GM12875 (cell line): ENCODE results near the gene NOS3.

Experiments
- H3K4me3 ChIP-seq: one replicate; pipeline ENCODE4 v1.5.1; 2011; ENCODE audit warnings: low read depth, low read length, control low read depth
- TF ChIP-seq, protein P1 (sequence below): IDR thresholded peaks from 2 replicates; pipeline ENCODE4 v1.5.1; 2011; ENCODE audit warnings: low read depth, mild to moderate bottlenecking, control low read depth, inconsistent platforms, low read length, moderate library complexity, borderline replicate concordance; ENCODE audit not compliant: insufficient read depth

NOS3 gene

GRCh38 chr7:150949564-150949963 lies 41.3 kb upstream of the NOS3 start:
- no peak overlapping the region for H3K4me3 ChIP-seq

GRCh38 chr7:150949971-150950491 lies 40.8 kb upstream of the NOS3 start:
- TF ChIP-seq, protein P1, sequence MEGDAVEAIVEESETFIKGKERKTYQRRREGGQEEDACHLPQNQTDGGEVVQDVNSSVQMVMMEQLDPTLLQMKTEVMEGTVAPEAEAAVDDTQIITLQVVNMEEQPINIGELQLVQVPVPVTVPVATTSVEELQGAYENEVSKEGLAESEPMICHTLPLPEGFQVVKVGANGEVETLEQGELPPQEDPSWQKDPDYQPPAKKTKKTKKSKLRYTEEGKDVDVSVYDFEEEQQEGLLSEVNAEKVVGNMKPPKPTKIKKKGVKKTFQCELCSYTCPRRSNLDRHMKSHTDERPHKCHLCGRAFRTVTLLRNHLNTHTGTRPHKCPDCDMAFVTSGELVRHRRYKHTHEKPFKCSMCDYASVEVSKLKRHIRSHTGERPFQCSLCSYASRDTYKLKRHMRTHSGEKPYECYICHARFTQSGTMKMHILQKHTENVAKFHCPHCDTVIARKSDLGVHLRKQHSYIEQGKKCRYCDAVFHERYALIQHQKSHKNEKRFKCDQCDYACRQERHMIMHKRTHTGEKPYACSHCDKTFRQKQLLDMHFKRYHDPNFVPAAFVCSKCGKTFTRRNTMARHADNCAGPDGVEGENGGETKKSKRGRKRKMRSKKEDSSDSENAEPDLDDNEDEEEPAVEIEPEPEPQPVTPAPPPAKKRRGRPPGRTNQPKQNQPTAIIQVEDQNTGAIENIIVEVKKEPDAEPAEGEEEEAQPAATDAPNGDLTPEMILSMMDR: no peak
- H3K4me3 ChIP-seq: no peak overlapping the region

More at GRCh38 chr7:150949564-150949963, 41.3 kb upstream of the NOS3 start:
- TF ChIP-seq, protein P1: no peak

GRCh38 chr7:150950496-150951180 lies 40.2 kb upstream of the NOS3 start:
- H3K4me3 ChIP-seq: no peak overlapping the region
- TF ChIP-seq, protein P1: no peak

DNA sequence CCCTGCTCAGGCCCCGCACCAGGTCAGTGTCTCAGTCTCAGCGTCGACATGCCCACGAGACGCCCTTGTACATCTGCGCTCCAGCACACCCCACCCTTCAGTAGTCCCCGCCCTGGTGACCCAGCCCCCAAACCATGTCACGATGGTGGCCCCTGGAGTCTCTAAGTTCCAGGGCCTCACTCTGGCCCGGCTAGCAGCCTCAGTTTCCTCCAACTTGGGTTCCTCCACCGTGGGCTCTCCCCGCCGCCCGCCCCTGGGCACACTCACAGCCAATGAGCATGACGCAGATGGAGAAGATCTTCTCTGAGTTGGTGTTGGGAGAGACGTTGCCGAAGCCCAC lies 39.7 kb upstream of the NOS3 start:
- TF ChIP-seq, protein P1: no peak
- no peak overlapping the region for H3K4me3 ChIP-seq

DNA sequence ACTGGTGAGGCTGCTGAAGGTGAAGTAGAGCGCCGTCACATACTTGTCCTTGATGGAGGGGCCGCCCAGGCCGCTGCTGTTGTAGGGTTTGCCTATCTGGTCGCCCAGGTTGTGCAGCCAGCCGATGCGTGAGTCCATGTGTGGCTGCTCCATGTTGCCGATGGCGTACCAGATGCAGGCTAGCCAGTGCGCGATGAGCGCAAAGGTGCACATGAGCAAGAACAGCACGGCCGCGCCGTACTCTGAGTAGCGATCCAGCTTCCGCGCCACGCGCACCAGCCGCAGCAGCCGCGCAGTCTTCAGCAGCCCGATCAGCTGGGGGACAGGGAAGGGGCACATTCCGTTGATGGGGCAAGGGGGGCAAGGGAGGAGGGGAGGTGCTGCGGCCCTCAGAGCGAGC lies 39.3 kb upstream of the NOS3 start:
- TF ChIP-seq, protein P1: no peak
- no peak overlapping the region for H3K4me3 ChIP-seq

- H3K4me3 ChIP-seq: no peak overlapping the region
- TF ChIP-seq, protein P1: no peak
These were observed 38.3 kb upstream of the NOS3 start for GRCh38 chr7:150952331-150953050.
